Activated CD4-positive, alpha-beta T cell treated with anti-CD3 and anti-CD28 coated beads, Interleukin-10, Interleukin-2, amounts not matched to agents 100 ng/mL and 50 ng/mL, durations not matched to agents 16 hours and 8 hours (primary cell): Measurements from ENCODE around the gene LRRC46.

Source experiments
- DNase-seq: peaks from one replicate; pipeline ENCODE4 v3.0.0-alpha.2; 2020

Gene LRRC46, protein sequence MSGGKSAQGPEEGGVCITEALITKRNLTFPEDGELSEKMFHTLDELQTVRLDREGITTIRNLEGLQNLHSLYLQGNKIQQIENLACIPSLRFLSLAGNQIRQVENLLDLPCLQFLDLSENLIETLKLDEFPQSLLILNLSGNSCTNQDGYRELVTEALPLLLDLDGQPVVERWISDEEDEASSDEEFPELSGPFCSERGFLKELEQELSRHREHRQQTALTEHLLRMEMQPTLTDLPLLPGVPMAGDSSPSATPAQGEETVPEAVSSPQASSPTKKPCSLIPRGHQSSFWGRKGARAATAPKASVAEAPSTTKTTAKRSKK

DNA sequence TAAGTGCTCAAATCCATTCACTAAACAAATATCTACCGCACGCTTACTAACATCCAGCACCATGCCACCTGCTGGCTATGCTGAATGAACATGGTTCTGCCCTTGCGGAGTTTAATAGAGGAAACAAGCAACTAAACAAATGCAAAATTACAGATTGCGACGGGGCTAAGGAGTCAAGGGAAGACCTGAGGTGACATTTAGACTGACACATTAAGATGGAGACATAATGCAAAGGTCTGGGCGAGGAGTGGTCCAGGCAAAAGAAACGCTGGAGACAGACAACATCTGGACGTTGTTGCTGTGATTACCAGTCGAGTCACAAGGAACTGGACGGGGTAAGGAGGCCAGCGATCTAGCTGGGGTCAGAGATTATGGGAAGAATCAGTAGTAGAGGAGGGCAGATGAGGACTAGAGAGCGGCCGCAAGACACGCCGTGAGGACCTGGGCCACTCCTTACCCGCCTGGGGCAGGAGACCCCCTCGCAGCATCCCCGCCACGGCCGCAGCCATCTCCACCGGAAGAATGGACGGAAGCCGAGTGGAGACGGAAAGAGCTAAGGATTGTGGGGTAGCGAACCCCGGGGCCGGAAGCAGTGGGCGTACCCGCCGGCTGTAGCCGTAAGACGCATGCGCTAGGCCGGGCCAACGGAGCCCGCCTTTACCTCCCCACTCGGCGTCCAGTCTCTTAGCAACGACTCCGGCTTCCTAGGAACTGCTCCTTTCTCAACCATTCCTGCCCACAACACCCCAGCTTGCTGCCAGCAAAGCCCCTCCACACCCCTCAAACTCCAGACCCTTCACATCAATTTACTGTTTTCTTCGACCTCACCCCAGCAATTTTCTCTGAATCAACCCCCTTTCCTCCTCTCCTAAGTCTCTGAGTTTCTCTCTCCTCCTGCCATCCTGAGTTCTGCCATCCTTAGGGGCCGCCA is at the start of gene LRRC46, which contains the start of gene MRPL10:
TSS of gene LRRC46 (plus strand) at position 668 of the 931 bp plus-strand sequence. CDS start 320 bp downstream, outside the sequence.
TSS of gene MRPL10 (minus strand) at position 539 of the 931 bp plus-strand sequence. CDS start at position 509, 30 bp downstream.
- DNase-seq, result peak; percentile 95

DNA sequence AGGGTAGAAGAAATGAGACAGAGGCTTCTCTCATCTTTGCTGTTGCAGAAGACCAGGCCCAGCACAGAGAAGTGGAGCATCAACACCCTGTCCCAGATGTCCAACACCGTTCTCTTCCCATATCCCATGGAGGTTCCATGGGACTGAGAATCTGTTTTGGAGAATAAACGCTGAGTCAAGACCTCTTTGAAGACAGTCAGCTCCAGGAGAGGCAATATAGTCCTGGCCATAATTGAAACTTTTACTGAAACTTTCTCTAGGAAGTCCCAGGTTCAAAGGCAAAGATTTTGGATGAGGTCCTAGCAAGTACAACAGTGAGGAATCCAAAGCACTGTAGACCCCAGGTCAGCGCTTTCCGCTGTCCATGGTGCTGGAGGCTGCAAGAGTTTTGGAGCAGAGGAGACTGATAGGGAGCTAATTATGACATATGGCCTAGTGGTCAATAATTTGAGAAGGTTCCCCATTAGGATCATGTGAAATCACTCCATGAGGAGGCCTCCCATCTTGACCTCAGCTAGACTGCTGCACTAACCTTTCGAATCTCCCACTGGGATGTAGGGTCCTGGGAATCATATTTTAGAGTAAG is 45.8 kb upstream of the LRRC46 start:
- DNase-seq, result peak; percentile 23

DNA sequence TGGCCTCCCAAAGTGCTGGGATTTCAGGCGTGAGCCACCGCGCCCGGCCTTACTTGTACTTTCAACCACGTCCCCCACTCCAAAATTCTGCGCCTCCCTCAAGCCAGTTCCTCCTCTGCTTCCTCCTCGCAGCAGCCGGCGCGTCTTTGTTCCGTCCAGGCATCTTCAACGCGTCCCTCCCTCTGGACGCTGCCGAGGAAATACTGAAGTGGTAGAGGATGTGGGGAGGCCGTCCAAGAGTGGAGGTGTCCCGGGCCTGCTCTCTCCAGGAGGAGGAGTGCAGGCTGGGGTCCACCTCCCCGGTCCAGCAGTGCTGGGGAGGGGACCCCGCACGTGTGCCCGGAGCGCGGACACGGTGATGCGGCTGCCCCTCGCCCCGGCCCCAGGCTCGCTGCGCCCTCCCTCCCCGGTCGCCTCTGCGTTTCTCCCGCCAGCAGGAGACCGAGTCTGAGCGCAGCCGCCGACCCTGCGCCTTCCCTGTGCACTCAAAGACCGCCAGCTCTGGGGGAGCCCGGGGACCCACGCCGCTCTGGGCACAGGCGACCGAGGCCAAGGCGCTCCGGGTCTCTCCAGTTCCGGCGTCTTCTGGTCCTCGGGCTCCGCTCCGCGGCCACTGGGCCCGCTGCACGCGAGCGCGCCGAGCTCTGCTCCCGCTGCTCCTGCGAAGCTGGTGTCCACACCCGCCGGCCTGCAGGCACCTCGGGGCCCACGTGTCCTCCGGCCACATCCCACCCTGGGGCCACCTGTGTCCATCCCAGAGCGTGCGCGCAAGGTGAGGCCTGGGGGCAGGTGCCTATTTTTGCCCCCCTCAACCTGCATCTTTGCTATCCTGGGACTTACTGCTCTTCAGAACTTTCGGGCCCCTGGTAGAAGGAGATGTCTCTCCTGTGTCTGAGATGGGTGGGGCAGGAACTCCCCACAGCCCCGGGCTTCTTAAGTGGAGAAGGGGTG is 41.6 kb upstream of the LRRC46 start:
- peak; percentile 70 for DNase-seq

DNA sequence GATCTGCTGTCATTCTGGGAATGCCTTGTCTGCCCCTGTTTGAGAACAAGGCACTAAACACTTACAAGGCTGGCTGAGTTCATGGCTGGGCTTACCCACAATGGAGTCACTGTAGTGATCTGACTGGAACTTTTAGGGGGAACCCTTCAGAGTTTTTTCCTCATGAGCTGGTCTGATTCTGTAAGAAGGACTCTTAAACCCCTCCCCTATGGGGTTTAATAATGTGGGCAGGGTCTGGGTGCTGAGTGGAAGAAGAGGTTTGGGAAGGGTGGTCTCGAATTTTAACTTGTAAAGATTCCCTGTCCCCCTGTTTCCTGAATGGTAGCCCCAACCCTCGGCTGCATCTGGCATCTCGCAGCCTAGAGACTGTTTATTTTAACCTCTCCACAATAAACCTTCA is 40.4 kb upstream of the LRRC46 start:
- no peak for DNase-seq

DNA sequence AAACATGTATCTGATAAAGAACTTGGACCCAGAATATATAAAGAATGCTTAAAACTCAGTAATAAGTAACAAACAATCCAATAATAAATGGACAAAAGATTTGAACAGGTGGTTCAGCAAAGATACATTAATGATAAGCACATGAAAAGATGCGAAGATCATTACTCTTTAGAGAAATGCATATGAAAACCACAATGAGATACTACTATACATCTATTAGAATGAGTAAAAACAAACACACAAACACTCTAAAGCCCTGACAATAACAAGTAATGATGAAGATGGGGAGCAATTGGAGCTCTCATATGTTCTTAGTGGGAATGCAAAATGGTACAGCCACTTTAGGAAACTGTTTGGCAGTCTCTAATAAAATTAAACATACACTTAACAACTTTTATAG is 39.0 kb upstream of the LRRC46 start:
- DNase-seq, result no peak

DNA sequence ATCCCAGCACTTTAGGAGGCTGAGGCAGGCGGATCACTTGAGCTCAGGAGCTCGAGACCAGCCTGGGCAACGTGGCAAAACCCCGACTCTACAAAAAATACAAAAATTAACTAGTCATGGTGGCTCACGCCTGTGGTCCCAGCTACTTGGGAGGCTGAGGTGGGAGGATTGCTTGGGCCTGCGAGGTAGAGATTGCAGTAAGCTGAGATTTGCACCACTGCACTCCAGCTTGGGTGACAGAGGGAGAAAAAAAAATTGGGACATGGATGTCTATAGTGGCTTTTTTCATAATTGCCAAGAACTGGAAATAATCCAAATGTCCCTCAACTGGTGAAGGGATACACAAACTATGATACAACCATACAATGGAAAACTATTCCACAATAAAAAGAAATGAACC is 38.5 kb upstream of the LRRC46 start:
- DNase-seq, result no peak

DNA sequence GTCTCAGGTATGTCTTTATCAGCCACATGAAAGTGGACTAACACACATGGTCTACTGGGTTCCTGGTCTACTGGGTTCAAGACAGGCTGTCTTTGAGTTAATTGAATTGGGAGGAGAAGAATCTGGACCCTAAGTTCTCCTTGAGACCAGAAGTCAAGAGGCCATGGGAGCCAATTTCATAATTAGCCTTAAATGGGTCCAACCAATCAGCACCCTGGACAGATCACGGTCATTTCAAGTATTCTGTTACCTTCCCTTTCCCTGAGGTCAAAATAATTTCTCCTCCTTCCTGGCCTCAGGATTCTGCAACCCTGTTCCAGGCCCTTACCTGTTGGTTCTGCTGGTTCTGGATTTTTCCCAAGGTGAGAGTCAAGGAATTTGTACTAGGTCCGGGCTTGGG is 33.7 kb upstream of the LRRC46 start:
- DNase-seq, result no peak

DNA sequence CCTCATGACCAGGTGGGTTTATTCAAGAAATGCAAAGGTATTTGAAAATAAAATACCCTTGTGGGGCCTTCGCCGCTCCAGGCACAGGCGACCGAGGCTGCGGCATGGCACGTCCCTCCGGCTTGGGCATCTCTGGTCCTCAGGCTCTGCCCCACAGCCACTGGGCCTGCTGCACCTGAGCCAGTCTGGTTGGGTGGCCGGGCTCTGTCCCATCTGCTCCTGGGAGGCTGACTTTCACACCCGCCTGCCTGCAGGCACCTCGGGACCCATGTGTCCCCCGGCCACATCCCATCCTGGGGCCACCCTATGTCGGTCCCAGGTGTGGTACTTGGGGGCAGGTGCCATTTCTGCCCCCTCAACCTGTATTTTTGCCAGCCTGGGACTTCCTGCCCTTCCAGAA is 30.8 kb upstream of the LRRC46 start:
- DNase-seq, result no peak

DNA sequence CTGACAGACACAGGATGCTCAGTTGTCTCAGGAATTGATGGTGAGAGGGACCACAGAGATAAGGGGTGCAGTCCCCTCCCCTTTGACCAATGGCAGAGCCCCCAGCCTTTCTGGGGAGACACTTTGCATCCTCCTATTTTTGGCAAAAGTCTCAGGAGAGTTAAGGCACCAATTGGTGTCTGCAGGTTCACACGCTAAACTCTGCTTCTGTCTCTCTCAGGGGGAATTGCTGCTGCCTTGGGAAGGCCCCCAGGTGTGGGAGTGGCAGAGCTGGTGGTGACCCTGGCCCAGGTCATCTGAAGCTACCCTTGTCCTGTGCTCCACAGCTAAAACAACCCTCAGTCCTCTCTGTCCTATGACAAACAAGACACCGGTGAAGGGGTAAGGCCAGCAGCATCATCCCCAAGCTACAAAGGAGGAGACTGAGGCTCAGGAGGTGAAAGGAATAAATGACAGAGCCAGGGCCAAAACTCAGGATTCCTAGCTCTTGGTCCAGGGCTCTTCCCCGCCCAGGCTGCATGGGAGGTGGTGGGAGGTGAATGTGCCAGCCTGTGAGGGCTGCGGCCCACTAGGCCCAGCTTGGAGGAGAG is 30.2 kb upstream of the LRRC46 start:
- no peak for DNase-seq

DNA sequence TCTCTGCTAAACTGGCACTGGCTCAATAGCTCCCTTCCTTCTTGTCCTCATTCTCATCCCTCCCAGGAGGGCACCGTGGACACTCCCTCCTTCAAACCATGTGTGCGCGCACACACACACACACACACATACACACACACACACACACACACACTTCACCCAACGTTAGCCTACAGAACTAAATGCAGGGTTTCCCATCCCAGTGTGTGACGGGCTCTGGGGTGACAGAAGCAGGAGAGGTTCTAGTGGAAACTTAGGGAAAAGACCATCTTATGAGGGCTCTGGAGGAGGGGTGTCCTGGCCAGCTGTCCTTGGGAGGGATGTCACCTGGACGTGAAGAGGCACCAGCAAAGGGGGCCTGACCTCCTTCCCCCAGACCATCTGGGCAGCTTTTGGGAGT is 29.6 kb upstream of the LRRC46 start:
- DNase-seq, result no peak

DNA sequence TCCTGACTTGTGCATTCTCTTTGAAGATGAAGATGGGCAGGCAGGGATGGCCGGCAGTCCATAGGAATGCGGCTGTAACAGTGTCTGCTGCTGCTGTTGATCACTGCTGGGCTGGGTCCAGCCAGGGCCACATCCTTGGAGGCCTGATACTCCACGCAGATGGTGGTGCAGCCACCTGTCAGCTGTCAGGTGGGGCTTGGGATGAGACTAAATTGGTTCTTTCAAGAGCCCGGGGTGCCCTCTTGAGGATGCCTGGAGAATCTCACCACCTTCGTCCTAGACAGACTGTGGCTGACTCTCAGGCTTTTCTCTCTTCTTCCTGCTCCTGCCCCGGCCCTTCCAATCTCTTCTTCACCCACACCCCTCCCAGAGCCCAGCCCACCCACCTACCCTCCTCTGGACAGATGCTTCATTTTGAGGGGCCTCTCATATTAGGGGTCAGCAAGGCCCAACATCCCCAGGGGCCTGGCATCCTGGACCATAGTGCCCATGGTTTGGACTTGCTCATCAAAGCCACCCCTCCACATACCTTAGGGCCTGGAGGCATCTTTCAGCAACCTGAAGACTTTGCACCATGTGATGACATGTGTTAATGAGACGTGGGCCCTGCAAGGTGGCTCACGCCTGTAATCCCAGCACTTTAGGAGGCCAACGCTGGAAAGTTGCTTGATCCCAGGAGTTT is 29.0 kb upstream of the LRRC46 start:
- peak; percentile 73 for DNase-seq

DNA sequence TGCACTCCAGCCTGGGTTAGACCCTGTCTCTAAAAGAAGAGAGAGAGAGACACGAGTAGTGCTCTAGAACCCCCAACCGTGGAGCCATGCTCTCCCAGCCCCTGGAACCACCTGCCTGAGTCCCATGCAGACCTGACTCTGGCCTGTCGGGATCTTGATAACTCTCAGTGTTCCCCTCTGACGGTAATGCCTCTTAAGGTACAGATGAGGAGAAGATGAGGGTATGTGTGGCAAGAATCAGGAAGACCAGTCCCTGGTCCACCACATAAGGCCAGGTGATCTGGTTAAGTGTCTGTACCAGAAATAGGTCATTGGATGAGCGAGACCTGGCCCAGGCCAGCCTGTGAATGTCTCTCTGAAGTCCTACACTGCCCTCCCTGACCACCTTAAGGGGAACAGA is 28.3 kb upstream of the LRRC46 start:
- DNase-seq, result no peak

DNA sequence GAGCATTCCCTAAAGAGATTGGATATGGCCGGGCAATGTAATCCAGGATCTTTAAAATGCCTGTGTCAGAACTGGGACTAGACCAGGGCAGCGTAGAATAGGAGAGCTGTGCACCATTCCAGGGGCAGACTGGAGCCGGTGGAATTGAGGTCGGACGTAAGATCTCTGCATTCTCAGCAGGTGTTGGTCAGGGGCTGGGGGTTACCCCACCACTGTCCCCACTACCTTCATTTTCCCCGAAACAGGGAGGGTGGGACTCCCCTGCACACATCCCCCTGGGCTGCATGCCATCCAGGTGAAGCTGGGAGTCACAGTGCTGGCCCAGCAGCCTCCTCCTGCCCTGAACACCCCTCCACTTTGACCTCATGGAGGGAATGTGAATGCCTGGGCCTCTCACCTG is 27.7 kb upstream of the LRRC46 start:
- no peak for DNase-seq

DNA sequence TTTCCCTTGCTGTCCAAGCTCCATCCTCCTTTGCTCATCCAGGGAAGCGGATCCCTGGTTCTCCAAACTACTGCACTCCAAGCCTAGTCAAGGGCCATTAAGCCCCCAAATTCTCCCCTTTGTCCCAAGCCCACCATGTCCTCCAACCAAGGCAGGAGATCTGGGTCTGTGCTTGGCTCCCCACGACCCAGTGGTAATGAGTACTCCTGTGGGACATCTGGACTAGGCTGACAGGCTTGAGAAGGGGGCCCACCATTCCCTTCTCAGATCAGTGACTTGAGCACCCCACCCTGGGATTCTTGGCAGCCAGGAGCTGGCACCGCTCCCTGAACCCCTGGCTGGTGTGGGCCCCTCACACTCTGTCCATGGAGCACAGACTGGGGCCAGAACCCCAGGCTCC is 27.0 kb upstream of the LRRC46 start:
- DNase-seq, result no peak

DNA sequence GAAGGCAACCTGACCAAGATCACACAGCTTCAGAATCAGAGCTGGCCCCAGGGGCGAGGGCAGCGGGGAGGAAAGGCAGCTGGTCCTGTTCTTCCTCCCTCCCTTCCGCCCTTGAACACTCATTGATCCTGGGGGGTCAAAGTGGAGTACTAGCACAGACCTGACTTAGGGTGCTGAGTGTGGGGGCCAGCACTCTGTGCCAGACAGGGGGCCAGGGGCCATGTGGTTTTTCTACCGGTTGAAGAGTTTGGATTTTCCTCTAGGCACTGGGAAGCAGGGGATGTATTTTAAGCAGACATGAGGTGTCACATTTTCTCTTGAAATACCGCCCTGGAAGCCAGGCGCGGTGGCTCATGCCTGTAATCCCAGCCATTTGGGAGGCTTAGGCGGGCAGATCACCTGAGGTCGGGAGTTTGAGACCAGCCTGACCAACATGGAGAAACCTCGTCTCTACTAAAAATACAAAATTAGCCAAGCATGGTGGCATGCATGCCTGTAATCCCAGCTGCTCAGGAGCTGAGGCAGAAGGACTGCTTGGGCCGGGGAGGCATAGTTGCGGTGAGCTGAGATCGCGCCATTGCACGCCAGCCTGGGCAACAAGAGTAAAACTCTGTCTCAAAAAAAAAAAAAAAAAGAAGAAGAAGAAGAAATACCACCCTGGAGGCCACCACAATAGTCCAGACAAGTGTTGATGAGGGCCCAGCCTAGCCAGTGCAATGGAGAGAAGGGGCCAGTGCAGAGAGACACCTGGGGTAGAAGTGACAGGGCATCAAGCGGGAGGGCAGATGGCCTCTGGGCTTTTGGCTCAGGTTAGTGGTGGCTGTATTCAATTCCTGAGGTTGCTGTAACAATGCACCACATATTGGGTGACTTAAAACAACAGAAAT is 25.2 kb upstream of the LRRC46 start:
- DNase-seq, result no peak

DNA sequence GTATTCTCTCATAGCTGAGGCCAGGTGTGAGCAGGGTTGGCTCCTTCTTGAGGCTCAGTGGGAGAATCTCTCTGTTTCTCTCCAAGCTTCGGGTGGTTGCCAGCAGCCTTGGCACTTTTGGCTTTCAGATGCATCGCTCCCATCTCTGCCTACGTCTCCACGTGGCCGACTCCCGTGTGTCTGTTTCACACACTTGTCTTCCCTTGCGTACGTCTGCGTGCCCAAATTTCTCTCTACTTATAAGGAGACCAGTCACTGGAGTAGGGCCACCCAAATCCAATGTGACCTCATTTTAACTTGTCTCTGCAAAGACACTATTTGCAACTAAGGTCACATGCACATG is 24.6 kb upstream of the LRRC46 start:
- DNase-seq, result no peak

DNA sequence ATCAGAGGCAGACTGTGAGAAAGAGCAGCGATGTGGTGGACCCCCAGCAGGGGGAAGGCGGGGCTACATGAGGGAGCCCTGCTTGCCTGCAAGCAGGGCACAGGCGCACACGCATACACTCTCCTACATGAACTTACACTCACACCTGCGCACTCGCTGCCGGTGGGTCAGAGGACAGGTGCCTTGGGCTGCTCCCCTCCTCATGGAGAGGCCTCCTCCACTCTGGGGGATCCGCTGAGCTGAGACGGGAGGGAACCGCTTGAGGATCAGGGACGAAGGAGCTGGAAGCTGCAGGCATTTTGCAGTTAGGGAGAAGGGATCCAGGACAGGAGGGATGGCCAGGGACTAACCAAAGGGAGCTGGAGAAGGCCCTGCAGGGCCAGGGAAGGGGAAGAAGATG is 24.0 kb upstream of the LRRC46 start:
- DNase-seq, result no peak

DNA sequence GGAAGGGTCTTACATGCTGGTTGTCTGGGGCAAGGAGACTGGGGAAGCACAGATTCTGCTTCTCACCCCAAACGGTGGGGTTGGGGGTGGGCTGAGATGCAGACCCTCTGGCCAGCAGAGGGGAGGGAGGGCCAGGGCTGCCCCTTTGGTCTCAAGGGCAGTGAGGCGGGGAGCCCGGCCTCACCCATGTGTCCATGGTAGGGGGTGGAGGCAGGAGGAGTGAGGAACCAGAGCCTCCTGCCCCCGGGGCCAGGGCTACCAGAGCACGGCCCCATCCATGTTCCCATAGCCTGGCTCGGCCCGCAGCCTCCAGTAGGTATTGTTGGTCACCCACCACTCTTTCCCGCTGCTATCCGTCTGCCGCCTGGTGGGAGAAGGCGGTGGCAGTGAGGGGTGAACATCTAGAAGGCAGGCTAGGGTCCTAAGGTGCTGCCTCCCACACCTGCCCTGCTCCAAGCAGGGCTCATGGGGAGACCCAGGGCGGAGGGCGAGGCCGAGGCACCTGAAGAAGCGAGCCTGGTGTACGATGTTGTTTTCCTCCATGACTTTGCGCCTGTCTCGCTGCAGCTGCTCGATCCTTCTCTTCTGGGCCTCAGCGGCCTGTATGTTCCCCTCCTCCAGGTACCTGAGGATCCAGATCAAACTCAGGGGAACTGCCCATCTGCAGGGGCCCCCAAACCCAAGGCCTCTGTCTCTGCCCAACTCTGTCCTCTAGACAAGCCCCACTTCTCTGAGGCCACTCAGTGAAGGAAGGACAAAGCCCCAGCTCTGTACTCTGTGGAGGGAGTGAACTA is 23.2 kb upstream of the LRRC46 start:
- DNase-seq, result no peak

DNA sequence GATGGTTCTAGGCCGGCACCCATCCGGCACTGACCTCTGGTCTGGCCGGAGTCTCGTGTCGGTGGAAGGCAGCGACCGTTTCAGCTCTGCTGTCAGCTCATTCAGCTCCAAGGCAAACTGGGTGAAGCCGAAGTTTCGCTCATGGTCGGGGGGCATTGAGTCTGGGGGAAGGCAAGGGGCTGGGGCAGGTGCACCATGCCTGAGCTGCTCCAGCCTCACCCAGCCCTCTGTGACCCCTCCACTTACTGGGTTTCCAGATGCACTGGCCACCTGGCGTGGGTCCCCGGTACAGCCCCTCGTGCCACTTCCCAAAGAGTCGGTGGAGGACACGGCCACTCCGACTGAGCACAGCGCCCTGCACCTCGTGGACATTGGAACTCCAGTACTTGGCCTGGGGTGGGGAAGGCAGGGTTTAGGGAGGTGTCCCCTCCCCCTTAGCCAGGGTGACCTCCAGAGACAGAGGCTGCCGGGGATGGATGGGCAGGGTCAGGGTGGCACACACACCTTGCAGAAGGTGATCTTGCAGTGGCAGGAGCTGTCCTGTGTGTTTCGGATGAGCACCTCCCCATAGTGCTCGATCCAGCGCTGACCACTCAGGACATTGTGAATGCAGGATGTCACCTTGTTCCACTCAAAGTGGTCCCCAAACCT is 22.5 kb upstream of the LRRC46 start:
- no peak for DNase-seq
